K562 (cell line): Measurements from ENCODE around the gene C4orf36. TPM values are rescaled to one million over a fixed set of nuclear protein-coding genes. Genes with fewer than 3 reads are reported as not detected.

Experiments used
- CUX1 ChIP-seq: fragments of 200-800 bp; sonication (Bioruptor generic); IDR thresholded peaks from 2 replicates; pipeline ENCODE4 v1.6.1; 2016; ENCODE audit warnings: missing genetic modification characterization, missing compliant biosample characterization
- E2F1 ChIP-seq: sonication (generic); formaldehyde crosslinking; IDR thresholded peaks from 2 replicates; pipeline ENCODE4 v1.8.1; 2023; ENCODE audit warnings: mild to moderate bottlenecking, missing genetic modification reagents, moderate library complexity
- ELF4 ChIP-seq: fragments of 450-650 bp; formaldehyde crosslinking; IDR thresholded peaks from 2 replicates; pipeline ENCODE4 v1.4.0; 2022; ENCODE audit warnings: missing genetic modification characterization
- EP300 ChIP-seq: IDR thresholded peaks from 2 replicates; pipeline ENCODE4 v1.6.1; 2012; ENCODE audit warnings: low read length, improper control_type of control experiment
- FOXJ2 ChIP-seq: fragments of 200-800 bp; sonication (Bioruptor generic); IDR thresholded peaks from 2 replicates; pipeline ENCODE4 v1.6.1; 2016; ENCODE audit warnings: missing genetic modification characterization, missing compliant biosample characterization
- HDAC6 ChIP-seq: IDR thresholded peaks from 2 replicates; pipeline ENCODE4 v1.6.1; 2012; ENCODE audit warnings: low read depth, mild to moderate bottlenecking, control low read depth, inconsistent platforms, low read length, moderate library complexity
- HMGXB4 ChIP-seq: sonication (generic); formaldehyde crosslinking; IDR thresholded peaks from 2 replicates; pipeline ENCODE4 v1.8.1; 2023; ENCODE audit warnings: mild to moderate bottlenecking, missing genetic modification reagents
- MECOM ChIP-seq: fragments of 250-450 bp; sonication (Bioruptor Pico); IDR thresholded peaks from 2 replicates; pipeline ENCODE4 v1.8.0; 2022; ENCODE audit warnings: inconsistent platforms
- NR2F6 ChIP-seq: fragments of 450-650 bp; formaldehyde crosslinking; IDR thresholded peaks from 2 replicates; pipeline ENCODE4 v1.4.0; 2020; ENCODE audit warnings: mild to moderate bottlenecking
- SRSF3 ChIP-seq: fragments of 200-400 bp; formaldehyde crosslinking; IDR thresholded peaks from 2 replicates; pipeline ENCODE4 v1.6.1; 2016; ENCODE audit warnings: mild to moderate bottlenecking, low read length, moderate library complexity; ENCODE audit not compliant: insufficient read depth
- polyA plus RNA-seq, 8 experiments: library from polyadenylated mRNA; depleted of rRNA in 4 of 8; stranded (reverse) in 5 of 8; unstranded in 3 of 8; fragments of >200 nt; fragmentation: Nextera tagmentation in 2 of 8; fragmentation: Illumina TruSeq in 1 of 8; extraction: Ambion mirVana in 2 of 8; extraction: Trizol in 1 of 8; gene quantifications; 2 replicates each; pipeline versions ENCODE4 v1.2.1 to v1.2.3, GENCODE V29; 2011 to 2014; ENCODE audit warnings: inconsistent platforms in 1 of 8, missing spikeins in 1 of 8
- total RNA-seq, 7 experiments: library from RNA; depleted of rRNA in 6 of 7; stranded (reverse); fragments of >200 nt in 6 of 7; fragmentation: Illumina TruSeq in 2 of 7; extraction: Trizol in 2 of 7; gene quantifications; 2 replicates each; pipeline versions ENCODE4 v1.2.1 to v1.2.3, GENCODE V29; 2011 to 2021; ENCODE audit warnings: low replicate concordance in 1 of 7

Gene C4orf36
- total and polyA plus RNA-seq, 9 of the 15 experiments (the other 6 are each of a cell fraction or from before 2014, with no cell fraction given), result 0.14 to 0.45 (median 0.20) TPM; not detected in 5

- TF ChIP-seq FOXJ2 (tag) (no peak), NR2F6 (CRISPR knock-in tag) (no peak), HDAC6 (no peak), ELF4 (CRISPR knock-in tag) (no peak), HMGXB4 (CRISPR knock-in tag) (no peak), SRSF3 (no peak), EP300 (no peak), CUX1 (no peak), E2F1 (CRISPR knock-in tag) (no peak), MECOM (CRISPR knock-in tag) (no peak)
These were observed 45.3 kb downstream of the C4orf36 start (continued) for GRCh38 chr4:86846921-86847320.
